T47D (cell line): Measurements from ENCODE around the gene FANCE.
A peak's percentile ranks its signal among the peaks of the same experiment; 100 is the strongest.

Experiments
- DNase-seq, 2 experiments: peaks; one replicate each; pipeline versions ENCODE4 v3.0.0 to v3.0.0-alpha.2; 2011 to 2012; ENCODE audit warnings: low read depth in 1 of 2, low spot score in 1 of 2
- JUND ChIP-seq: IDR thresholded peaks from 2 replicates; pipeline ENCODE4 v1.6.1; 2012; ENCODE audit warnings: low read depth
- in situ Hi-C: cut with HindIII; loops from 2 replicates; pipeline ENCODE4 v1.10.0; 2016; ENCODE audit warnings: low sequenced_read_pairs, low pct_unique_long_range_greater_than_20kb

Gene FANCE

DNA sequence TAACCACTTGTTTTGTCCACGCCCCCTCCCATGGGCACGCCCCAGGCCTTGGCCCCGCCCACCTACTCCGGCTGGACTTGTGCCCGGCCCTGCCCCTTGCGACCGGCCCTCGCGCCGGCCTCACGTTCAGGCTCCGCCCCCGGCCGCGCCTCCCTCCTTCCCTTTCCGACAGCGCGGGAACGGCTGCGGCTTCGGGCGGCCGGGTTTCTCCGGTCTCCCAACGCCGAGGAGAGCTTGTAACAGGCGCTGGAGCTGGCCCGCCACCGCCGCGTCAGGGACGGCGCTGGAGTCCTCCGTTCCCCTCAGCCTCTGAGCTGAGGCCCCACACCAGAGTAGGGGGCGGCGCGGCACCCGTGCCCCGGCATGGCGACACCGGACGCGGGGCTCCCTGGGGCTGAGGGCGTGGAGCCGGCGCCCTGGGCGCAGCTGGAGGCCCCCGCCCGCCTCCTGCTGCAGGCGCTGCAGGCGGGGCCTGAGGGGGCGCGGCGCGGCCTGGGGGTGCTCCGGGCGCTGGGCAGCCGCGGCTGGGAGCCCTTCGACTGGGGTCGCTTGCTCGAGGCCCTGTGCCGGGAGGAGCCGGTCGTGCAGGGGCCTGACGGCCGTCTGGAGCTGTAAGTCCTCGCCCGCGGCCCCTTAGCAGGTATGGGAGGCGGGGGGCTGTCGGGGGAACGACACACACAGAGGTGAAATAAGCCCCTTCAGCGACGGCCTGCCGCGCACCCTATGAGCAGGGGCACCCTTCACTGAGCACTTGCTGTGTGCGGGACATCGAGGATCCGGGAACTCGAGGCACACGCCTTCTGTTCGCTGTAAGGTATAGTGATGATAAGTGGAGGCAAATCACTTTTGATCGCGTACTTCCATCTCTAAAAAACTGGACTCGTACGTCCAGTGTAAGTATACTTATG is at the start of gene FANCE:
Gene FANCE (plus strand): TSS at position 156 of the 908 bp plus-strand sequence. CDS start 208 bp downstream, at position 364.
- DNase-seq, result peak; percentile 78 to 95
- in situ Hi-C loops, result no loop called here
- TF ChIP-seq JUND, result no peak

DNA sequence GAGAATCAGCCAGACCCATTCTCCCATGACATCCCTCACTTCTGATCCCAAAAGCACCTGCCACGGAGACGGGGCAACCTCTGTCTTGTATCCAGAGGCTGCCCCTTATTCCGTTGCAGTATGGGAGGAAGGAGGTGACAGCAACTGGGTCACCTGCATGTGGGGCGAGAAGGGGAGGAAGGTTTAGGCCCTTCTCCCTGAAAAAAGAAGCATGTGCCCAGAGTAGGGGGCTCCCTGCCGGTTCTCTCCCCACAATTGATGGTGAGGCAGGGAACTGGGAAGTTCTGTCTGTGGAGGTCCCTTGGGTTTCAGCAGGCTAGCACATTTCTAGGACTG is 49.3 kb upstream of the FANCE start:
- in situ Hi-C loops, result no loop called here

GRCh38 chr6:35403544-35404442 is 48.3 kb upstream of the FANCE start:
- no peak for TF ChIP-seq JUND
- in situ Hi-C loops, result no loop called here
- DNase-seq, result no peak

More for the DNA sequence above, 49.3 kb upstream of the FANCE start:
- no peak for DNase-seq
- no peak for TF ChIP-seq JUND

DNA sequence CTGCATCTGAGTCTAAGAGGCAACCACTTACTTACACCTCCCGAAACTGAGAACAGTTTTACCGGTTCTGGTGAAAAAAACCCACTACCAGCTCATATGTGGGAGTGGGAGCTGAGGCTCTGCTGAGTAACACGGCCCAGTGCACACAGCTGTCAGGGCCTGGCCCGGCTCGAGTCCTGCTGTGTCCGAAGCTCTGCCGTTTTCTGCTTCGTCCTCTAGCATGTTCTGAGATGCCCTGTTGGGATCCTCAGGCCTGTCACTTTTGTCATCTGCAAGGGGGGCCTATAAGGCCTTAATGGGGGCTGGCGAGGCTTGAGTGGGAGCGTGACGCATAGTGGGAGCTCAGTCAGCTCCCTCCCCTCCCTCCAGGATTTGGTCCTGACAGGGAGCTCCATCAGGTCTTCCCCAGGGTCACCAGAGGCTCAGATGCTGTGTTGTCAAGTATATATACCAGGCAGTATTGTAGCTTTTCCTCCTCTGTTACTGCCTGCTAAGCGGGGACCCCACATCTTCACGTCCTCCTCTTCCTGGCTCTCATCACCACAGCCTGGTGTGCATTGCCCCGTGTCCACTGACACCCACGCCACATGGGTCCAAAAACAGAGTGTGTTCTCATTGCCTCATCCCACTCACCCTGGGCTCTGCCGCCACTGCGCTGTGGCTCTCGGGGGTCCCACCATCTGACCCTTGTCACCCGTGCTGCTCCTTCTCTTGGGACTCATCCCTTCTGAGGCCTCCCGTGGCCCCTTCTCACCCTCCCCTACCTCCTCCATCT is 45.2 kb upstream of the FANCE start:
- TF ChIP-seq JUND, result no peak
- in situ Hi-C loops, result no loop called here
- no peak for DNase-seq

GRCh38 chr6:35409245-35409644 is 42.9 kb upstream of the FANCE start:
- TF ChIP-seq JUND, result no peak
- in situ Hi-C loops, result no loop called here
- DNase-seq, result no peak

- TF ChIP-seq JUND, result no peak
These were observed 42.0 kb upstream of the FANCE start for GRCh38 chr6:35410131-35410530.

GRCh38 chr6:35411066-35411465 is 41.1 kb upstream of the FANCE start:
- DNase-seq, result no peak
- in situ Hi-C loops, result no loop called here
- no peak for TF ChIP-seq JUND

More at GRCh38 chr6:35410131-35410530, 42.0 kb upstream of the FANCE start:
- in situ Hi-C loops, result no loop called here
- DNase-seq, result no peak

- no peak for TF ChIP-seq JUND
- in situ Hi-C loops, result no loop called here
- no peak for DNase-seq
These were observed 40.0 kb upstream of the FANCE start for GRCh38 chr6:35412102-35412501.

DNA sequence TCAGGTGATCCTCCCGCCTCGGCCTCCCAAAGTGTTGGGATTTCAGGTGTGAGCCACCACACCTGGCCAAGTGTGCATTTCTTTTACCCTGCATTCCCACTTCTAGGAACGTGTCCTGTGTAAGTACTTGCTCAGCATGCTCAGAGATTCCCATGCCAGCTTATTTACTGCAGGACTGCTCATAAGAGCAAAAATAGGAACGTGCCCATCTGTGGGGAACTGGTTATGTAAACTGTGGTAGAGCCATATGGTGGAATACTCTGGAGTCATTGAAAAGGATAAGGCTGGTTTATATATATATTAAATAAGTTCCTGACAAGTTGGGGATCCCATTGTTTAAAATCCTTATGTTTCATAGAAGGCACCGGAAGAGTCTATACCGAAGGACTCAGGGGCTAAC is 38.2 kb upstream of the FANCE start:
- no peak for TF ChIP-seq JUND
- DNase-seq, result no peak
- in situ Hi-C loops, result no loop called here

DNA sequence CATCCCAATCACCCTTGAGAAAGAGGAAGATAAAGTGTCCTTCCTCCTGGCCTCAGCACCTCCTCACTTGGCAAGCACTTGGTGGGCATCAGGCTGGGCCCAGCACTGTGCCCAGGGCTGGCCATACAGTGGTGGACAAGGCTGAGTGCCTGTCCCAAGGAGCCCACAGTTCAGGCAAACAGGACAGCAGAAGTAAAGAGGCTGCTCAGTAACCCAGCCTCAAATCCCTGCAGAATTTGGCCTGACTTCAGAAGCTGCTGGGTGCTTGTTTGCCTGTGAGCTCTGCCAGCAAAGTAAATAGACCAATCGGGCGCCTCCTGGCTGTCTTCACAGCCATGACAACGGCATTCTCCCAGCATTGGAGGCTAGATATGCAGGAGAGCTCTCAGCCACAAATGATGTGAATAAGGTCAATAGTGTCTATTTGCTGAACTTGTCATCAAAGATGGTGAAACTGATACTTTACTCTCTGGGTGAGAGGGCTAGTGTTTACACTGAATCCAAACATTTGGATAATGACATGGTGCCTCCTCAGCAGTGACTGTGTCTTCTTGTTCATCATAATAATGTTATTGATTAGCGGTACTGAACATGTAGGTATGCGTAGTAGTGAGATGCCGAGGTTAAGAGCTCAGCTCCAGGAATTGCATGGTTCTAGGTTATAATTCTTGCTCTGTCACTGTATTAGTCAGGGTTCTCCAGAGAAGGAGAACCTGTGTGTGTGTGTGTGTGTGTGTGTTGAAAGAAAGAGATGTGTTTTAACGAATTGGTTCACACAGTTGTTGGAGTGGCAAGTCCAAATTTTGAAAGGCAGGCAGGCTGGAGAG is 36.9 kb upstream of the FANCE start:
- peak; percentile 88 to 91 for DNase-seq
- in situ Hi-C loops, result no loop called here
- TF ChIP-seq JUND, result no peak

DNA sequence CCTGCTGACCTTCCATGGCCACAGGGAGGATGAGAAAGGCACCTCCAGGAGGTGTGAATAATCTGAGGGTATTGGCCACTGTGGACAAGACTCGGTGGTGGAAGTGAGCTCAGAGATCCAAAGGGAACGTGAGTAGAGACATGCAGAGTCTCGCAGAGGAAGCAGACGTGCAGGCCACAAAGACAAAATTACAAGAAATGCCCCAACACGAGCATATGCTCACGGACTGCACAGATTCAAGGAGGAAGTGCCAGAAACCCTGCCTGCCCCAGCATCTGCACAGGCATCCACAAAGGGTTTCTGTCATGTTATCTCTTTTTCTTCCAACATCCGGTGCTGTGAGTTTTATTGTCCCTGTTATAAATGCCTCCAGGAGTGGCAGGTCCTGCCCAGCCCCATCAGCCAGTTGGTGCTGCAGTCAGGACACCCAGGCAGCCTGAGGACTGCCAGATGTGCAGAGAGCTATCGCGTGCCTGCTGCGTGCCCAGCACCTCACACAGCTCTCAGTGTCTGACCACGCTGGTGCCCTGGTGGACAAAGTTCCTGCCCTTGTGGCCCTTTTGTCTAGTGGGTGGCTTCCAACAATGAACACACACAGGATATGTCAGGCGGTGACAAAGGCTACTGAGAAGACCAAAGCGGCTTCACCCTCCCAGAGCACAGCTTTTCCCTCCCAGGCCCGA is 34.0 kb upstream of the FANCE start:
- no peak for DNase-seq
- TF ChIP-seq JUND, result no peak
- in situ Hi-C loops, result no loop called here

GRCh38 chr6:35419417-35419816 is 32.7 kb upstream of the FANCE start:
- in situ Hi-C loops, result no loop called here

More at GRCh38 chr6:35419417-35419816, 32.7 kb upstream of the FANCE start:
- TF ChIP-seq JUND, result no peak
- DNase-seq, result peak; percentile 19 to 20
